ENCODE data around the gene MAN2B1. TPM values are rescaled to one million over a fixed set of nuclear protein-coding genes. Genes with fewer than 3 reads are reported as not detected.

MAN2B1 gene
- total and polyA plus RNA-seq, 2 of the 8 experiments (the other 6 are each of a cell fraction or from before 2014, with no cell fraction given), result 55.3 to 76.3 TPM

GRCh38 chr19:12695997-12696365, 29.4 kb upstream of the MAN2B1 start:
- Histone ChIP-seq H3K23me2 (ENCODE audit: low read depth, low read length) (peaks cover 7% of the 10 kb centered on the region; the same call in 1 of the 2 replicates), H3K27ac (ENCODE audit: low read depth, low read length) (no peak overlapping the region)

More at GRCh38 chr19:12695997-12696365, 29.4 kb upstream of the MAN2B1 start:
- Histone ChIP-seq H3K14ac (ENCODE audit: insufficient read length) (no peak overlapping the region), H2BK12ac (ENCODE audit: low read depth, low read length) (0 out of 2 replicates have a peak overlapping the region, but pooled peaks have one; percentile 60), H2BK20ac (ENCODE audit: low read length) (no peak overlapping the region), H2BK5ac (ENCODE audit: low read depth, low read length) (no peak overlapping the region), H2AFZ (ENCODE audit: low read length) (peak overlapping the region; percentile 91; the same call in 1 of the 2 replicates), H3K4me3 (ENCODE audit: extremely low read depth in 1 of 4, insufficient read depth in 2 of 4, low read depth in 3 of 4, low read length in 4 of 4) (peak overlapping the region; percentile 68 to 87 (median 82)), H2AK5ac (ENCODE audit: low read depth, low read length) (no peak overlapping the region), H2BK120ac (replicated peaks; ENCODE audit: low read depth, low read length) (no peak overlapping the region), H3K4me2 (ENCODE audit: insufficient read depth in 1 of 2, low read depth in 2 of 2, low read length in 2 of 2) (peak overlapping the region; percentile 78 to 95), H3K9ac (replicated peaks in 1 of 4; ENCODE audit: extremely low read depth in 1 of 4, low read depth in 3 of 4, low read length in 3 of 4) (peak overlapping the region in 3 of 4 experiments; percentile 69 to 80 (median 75); a peak in 6 of 7 replicates), H3K56ac (replicated peaks; ENCODE audit: insufficient read length, low read depth, low read length) (no peak overlapping the region), H4K5ac (ENCODE audit: insufficient read length, low read depth, low read length) (no peak overlapping the region), H3K79me1 (ENCODE audit: low read depth, low read length) (no peaks in the 10 kb centered on the region), H4K91ac (replicated peaks; ENCODE audit: insufficient read length, low read length) (no peak overlapping the region), H3K23ac (ENCODE audit: insufficient read length) (no peak overlapping the region), H3K9me3 (ENCODE audit: insufficient read depth in 2 of 2, low read depth in 1 of 2, low read length in 1 of 2) (no peaks in the 10 kb centered on the region), H3K36me3 (ENCODE audit: control insufficient read depth in 2 of 4, insufficient read depth in 4 of 4, low read length in 3 of 4) (peaks cover 3 to 22% (median 8%) of the 10 kb centered on the region in 4 experiments; a peak in 7 of 8 replicates), H2BK15ac (ENCODE audit: low read length) (no peak overlapping the region), H3K27me3 (replicated peaks in 1 of 4; ENCODE audit: control insufficient read depth in 3 of 4, extremely low read depth in 1 of 4, insufficient read depth in 3 of 4, low read length in 3 of 4) (no peaks in the 10 kb centered on the region), H3K79me2 (ENCODE audit: control insufficient read depth in 1 of 2, insufficient read depth in 2 of 2, low read length in 2 of 2) (no peaks in the 10 kb centered on the region), H3K4me1 (replicated peaks in 1 of 4; ENCODE audit: control insufficient read depth in 3 of 4, insufficient read depth in 4 of 4, low read length in 3 of 4) (peaks cover 0 to 4% (median 3%) of the 10 kb centered on the region in 4 experiments; a peak in 2 of 7 replicates), H3K4ac (replicated peaks; ENCODE audit: insufficient read length, low read depth, low read length) (no peak overlapping the region), H4K8ac (ENCODE audit: extremely low read depth, insufficient read depth, low read length) (peak overlapping the region; percentile 89), H4K20me1 (replicated peaks in 1 of 2; ENCODE audit: control insufficient read depth in 1 of 2, insufficient read depth in 2 of 2, low read length in 2 of 2) (peaks cover under 1 to 7% of the 10 kb centered on the region in 2 experiments), H3K18ac (ENCODE audit: extremely low read depth, low read length) (no peak overlapping the region)
- WGBS, 2 experiments (ENCODE audit: extremely low coverage in 1 of 2, insufficient coverage in 1 of 2, insufficient read length in 1 of 2, insufficient replicate concordance in 2 of 2, low coverage in 1 of 2, low lambda C conversion rate in 2 of 2, missing lambda C conversion rate in 1 of 2), result 11% methylated on average over 18 of the region's 36 CpGs; no CpG with 5 or more reads in 1 of the 2 experiments
- DNase-seq (ENCODE audit: low read depth in 1 of 2, low spot score in 2 of 2), result no peak
- POLR2A ChIA-PET (ENCODE audit: partially characterized antibody), result interaction anchor here (0.6 to 9.2 kb wide), 18 partner anchors 7 to 105 kb away, joined by 3 to 93 read pairs (median 4); partner anchors contain the start of genes BEST2, DHPS, GNG14 and TNPO2
- CTCF ChIA-PET (ENCODE audit: partially characterized antibody), result interaction anchor here (0.6 to 1.6 kb wide), 7 partner anchors 10 to 151 kb away, joined by 3 to 4 read pairs (median 3); no protein-coding TSS in a partner anchor
- FAIRE-seq, result no peak
- TF ChIP-seq BCL11A (IDR thresholded peaks at IDR 0.05; ENCODE audit: low read depth in 2 of 2, low read length in 2 of 2), result no peak
- TF ChIP-seq CHD2 (IDR thresholded peaks at IDR 0.05; ENCODE audit: low read length), result no peak
- TF ChIP-seq KDM5A (IDR thresholded peaks at IDR 0.05; ENCODE audit: low read length), result no peak
- 0 out of 2 replicates have a peak, but pooled peaks have one; percentile 30 for TF ChIP-seq E2F6 (IDR thresholded peaks at IDR 0.05)
- TF ChIP-seq TAF7 (optimal IDR thresholded peaks at IDR 0.05; ENCODE audit: borderline replicate concordance, low read depth, low read length), result no peak
